ENCODE data around the gene MAN1A1.

GRCh38 chr6:119297049-119297448 lies 52.5 kb downstream of the MAN1A1 start:
- TF ChIP-seq CTCF (IDR thresholded peaks at IDR 0.05) (no peak), POLR2A (IDR thresholded peaks at IDR 0.05) (no peak)

All from thyroid gland (tissue), 4 donors.